AG10803 (cell line): ENCODE results near the gene ATP9B.

ENCODE experiments used
- DNase-seq: peaks from one replicate; pipeline ENCODE4 v3.0.0; 2010; ENCODE audit warnings: low read depth
- H3K4me3 ChIP-seq: 2 replicates; pipeline ENCODE4 v1.5.1; 2011; ENCODE audit warnings: mild to moderate bottlenecking, low read length, control low read depth
- TF ChIP-seq, protein P1 (sequence below): conservative IDR thresholded peaks from 2 replicates; pipeline ENCODE4 v1.5.1; 2011; ENCODE audit warnings: mild to moderate bottlenecking, low read length, control low read depth, inconsistent platforms

ATP9B gene

DNA sequence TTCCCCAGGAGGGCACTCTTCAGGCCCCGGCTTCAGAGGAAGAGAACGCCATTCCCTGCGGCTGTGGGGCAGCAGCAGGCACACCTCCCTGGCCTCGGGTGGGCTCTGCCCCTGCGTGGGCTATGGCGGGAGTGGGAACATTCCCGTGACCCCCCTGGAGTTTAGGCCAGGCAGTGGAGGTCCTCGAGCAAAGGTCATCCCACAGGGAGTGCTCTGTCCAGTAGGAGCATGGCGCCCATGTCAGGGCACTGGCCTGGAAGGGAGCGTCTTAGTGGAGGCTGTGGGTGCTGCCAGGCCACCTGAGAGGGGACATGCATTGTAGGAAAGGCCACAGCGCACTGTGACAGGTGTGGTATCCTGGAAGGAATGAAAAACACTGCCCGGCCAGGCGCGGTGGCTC is 317.4 kb downstream of the ATP9B start:
- TF ChIP-seq, protein P1, sequence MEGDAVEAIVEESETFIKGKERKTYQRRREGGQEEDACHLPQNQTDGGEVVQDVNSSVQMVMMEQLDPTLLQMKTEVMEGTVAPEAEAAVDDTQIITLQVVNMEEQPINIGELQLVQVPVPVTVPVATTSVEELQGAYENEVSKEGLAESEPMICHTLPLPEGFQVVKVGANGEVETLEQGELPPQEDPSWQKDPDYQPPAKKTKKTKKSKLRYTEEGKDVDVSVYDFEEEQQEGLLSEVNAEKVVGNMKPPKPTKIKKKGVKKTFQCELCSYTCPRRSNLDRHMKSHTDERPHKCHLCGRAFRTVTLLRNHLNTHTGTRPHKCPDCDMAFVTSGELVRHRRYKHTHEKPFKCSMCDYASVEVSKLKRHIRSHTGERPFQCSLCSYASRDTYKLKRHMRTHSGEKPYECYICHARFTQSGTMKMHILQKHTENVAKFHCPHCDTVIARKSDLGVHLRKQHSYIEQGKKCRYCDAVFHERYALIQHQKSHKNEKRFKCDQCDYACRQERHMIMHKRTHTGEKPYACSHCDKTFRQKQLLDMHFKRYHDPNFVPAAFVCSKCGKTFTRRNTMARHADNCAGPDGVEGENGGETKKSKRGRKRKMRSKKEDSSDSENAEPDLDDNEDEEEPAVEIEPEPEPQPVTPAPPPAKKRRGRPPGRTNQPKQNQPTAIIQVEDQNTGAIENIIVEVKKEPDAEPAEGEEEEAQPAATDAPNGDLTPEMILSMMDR: no peak
- DNase-seq: no peak
- H3K4me3 ChIP-seq: no peak overlapping the region

DNA sequence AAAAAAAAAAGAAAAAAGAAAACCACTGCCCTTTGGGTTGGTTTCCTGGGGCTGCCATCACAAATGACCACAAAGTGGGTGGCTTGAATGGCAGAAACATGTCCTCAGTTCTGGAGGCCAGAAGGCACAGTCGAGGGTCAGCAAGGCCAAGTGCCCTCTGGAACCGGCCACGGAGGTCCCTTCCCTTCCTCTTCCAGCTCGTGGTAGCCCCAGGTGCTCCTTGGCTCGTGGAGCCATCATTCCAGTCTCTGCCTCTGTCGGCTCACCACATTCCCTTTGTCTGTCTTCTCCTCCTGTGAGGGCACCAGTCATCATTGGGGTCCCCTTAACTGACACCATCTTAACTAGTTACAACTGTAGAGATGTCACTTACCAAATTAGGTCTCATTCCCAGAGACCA is 318.0 kb downstream of the ATP9B start:
- no peak overlapping the region for H3K4me3 ChIP-seq
- TF ChIP-seq, protein P1: no peak
- no peak for DNase-seq

DNA sequence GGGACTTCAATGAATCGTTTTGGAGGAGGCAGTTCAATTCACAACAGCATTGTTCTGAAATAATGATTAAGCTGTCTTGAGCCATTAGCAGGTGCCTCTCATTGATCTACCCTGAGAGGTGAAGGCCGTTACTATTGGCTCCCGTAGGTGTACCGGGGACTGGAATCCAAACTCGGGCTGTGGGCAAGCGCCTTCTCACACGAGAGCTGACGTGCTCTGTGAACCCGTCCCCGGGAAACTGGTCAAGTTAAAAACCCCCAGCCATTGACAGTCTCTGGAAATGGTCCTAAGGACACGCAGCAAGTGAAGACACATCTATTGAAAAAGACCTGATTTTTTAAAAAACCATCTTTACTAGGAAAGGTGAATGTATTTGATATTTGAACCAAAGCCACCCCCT is 318.4 kb downstream of the ATP9B start:
- no peak for DNase-seq
- TF ChIP-seq, protein P1: no peak
- H3K4me3 ChIP-seq: no peak overlapping the region

DNA sequence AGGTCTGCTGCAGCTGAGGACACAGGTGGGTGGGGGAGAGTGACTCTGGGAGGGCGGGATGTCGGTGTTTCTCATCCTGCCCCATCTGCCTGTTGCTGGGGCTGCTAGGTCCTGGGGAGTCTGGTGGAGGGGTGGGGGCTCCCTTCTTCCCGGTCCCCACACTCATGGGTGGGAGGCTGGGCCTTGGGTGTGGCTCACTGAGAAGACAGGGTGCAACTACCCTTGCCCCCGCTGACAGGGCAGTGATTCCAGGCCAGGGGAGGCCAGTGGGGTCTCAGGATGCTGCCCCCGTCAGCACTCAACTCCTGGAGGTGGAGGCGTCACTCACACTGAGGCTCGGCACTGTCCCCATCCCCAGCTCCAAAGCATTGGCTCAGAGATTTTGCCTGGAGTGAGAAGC is 318.8 kb downstream of the ATP9B start:
- TF ChIP-seq, protein P1: no peak
- DNase-seq: no peak
- H3K4me3 ChIP-seq: no peak overlapping the region

DNA sequence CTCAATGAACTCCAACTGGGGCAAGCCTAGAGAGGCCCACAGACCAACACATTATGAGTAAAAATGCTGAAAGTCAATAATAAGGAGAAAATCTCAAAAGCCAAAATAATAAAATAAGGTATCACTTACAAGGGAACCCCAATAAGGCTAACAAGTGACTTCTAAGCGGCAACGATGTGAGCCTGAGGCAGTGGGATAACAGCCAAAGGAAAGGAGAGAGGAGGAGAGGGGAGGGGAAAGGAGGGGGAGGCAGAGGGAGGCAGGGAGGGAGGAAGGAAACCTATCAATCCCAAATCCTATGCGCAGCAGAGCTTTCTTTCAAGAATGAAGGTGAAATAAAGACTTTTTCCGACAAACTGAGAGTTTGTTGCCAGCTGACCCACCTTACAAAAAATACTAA is 320.5 kb downstream of the ATP9B start:
- DNase-seq: no peak
- H3K4me3 ChIP-seq: no peak overlapping the region
- TF ChIP-seq, protein P1: no peak

DNA sequence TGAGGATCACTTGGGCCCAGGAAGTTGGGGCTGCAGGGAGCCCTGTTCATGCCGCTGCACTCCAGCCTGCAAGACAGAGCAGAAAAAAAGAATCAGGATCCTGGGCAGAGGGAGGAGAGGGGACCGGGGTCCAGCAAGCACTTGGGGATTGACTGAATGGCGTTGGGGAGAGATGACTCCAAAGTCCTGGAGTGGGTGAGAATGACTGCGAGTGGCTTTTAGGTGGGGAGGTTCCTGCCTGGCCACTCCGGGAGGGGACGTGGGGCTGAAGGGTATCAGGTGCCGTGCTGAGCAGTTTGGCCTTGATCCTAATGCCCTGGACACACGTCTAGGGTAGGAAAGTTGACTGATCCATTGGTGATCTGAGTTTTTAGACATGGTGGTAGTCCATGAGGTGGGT is 323.0 kb downstream of the ATP9B start:
- TF ChIP-seq, protein P1: no peak
- no peak overlapping the region for H3K4me3 ChIP-seq
- DNase-seq: no peak

DNA sequence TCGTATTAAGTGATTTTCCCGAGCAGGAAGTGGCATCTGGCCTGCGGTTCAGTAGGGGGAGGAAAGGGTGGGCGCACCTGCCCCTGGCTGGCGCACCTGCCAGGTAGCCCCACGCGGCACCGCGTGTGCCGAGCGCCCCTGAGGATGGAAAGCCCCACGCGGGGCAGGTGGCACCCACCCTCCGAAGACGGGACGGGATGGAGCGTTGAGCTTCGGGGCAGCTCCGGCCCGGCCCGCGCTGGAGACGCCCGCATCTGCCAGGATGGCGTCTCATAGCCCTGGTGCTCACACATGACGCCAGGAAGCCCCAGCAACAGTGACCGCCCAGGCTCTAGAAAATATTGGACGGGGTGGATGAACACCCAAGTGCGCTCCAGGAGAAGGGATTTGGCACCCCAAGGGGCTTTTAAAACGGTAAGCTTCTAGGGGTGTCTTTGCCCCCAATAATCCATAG is 324.0 kb downstream of the ATP9B start:
- peak overlapping the region; percentile 55 for H3K4me3 ChIP-seq
- peak; percentile 26 for DNase-seq
- TF ChIP-seq, protein P1: no peak
